Activated naive CD4-positive, alpha-beta T cell treated with anti-CD3 and anti-CD28 coated beads, Interleukin-2, amount 50 U/mL, for 72 hours (primary cell): ENCODE results near the gene CCDC57. TPM values are rescaled to one million over a fixed set of nuclear protein-coding genes. Genes with fewer than 3 reads are reported as not detected.
A peak's percentile ranks its signal among the peaks of the same experiment; 100 is the strongest.

ENCODE experiments used
- ATAC-seq, 2 donors: fragments of 150-1000 bp; cut with Tn5 transposase; 2 replicates each; pipeline ENCODE4 v1.10.0; 2021; ENCODE audit warnings: mild to moderate bottlenecking in 2 of 2, moderate library complexity in 2 of 2
- DNase-seq, 2 donors: peaks; one replicate each; pipeline ENCODE4 v3.0.0; 2021 to 2022; ENCODE audit warnings: low spot score in 2 of 2
- H3K27ac Mint-ChIP-seq, 2 donors: one replicate each; pipeline ENCODE4 v1.8.0; 2022; ENCODE audit warnings: mild to moderate bottlenecking in 2 of 2, mixed read lengths in 2 of 2
- H3K36me3 Mint-ChIP-seq, 2 donors: one replicate each; pipeline ENCODE4 v1.8.0; 2022; ENCODE audit warnings: mixed read lengths in 2 of 2
- H3K9me3 Mint-ChIP-seq, 2 donors: one replicate each; pipeline ENCODE4 v1.8.0; 2022; ENCODE audit warnings: mixed read lengths in 2 of 2
- total RNA-seq, 2 donors: library from RNA; stranded (reverse); gene quantifications; one replicate each; pipeline ENCODE4 v1.2.3, GENCODE V29; 2022

CCDC57 gene
- total RNA-seq, 2 donors from 2014 or later: 34.6 to 51.3 TPM

DNA sequence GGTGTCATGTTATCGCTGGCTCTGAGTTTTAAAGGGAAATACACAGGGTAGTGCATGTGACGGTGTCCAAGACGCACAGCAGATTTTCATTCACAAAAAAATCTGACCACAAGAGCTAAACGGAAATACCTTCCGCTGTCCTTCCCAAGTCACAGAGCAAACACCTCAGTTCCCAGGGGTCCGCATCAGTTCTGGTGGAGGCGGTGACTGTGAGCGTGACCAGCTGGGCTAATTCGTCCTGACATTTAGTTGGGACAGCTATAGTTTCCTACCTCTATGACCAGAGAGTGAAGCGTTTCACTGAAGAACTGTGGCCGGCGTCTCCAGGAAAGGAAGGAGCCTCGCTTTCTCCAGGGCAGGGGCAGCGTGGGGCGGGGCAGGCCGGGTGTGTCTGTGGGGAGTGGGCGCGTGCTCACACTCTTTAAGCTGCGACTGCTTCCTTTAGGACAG lies 104.1 kb downstream of the CCDC57 start:
- Mint-ChIP-seq H3K27ac (peak overlapping the region in 1 of 2 donors; percentile 70), H3K36me3 (peaks cover 0 to 9% of the 10 kb centered on the region in 2 donors), H3K9me3 (no peaks in the 10 kb centered on the region)
- no peak for ATAC-seq
- no peak for DNase-seq

DNA sequence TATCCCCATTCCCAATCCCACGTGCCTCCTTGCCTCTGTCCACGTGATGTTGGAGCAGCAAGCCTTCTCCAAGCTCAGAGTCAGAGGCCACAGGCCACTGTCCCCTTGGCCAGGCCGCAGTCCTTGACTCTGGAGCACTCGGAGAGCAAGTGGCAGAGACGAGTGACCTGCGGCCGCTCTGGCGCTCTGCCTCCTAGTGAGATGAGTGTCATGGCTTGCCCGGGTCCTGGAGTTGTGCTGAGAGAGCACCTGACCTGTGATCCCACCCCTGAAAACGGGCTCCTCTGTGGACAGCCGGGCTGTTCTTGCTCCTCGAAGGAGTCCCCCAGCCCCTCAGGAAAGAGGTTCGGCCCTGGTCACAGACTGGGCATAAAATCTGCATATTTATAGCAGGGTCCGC lies 104.6 kb downstream of the CCDC57 start:
- H3K27ac Mint-ChIP-seq: peak overlapping the region in 1 of 2 donors; percentile 70
- peaks cover 0 to 9% of the 10 kb centered on the region in 2 donors for H3K36me3 Mint-ChIP-seq
- ATAC-seq (no peak), DNase-seq (no peak)
- no peaks in the 10 kb centered on the region for H3K9me3 Mint-ChIP-seq

DNA sequence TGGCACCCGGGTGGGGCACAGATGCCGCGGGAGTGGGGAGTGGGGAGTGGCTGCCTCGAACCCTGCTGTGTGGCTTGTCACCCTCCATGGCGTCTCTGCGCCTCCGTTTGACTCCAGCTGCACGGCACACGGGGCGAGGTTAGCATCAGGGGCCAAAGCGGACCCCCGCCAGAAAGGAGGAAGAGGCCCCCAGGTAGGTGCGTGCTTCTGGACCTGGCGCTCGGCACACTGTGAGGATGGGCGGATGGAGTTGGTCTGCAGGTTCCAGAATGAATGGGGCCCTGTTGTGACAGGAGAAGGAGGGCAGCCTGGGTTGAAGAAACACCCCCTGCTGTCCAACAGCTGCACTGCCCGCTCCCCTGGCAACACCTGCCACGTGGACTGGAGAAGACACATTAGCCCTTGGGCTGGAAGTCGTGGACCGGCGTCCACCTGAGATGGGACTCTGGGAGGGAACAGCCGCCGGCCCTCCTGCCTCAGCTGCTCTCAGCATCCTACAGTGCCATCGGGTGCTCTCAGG lies 105.2 kb downstream of the CCDC57 start:
- H3K27ac Mint-ChIP-seq: peak overlapping the region; percentile 60 to 91
- ATAC-seq (no peak), DNase-seq (no peak)
- H3K36me3 Mint-ChIP-seq: peaks cover 0 to 9% of the 10 kb centered on the region in 2 donors
- H3K9me3 Mint-ChIP-seq: no peaks in the 10 kb centered on the region

DNA sequence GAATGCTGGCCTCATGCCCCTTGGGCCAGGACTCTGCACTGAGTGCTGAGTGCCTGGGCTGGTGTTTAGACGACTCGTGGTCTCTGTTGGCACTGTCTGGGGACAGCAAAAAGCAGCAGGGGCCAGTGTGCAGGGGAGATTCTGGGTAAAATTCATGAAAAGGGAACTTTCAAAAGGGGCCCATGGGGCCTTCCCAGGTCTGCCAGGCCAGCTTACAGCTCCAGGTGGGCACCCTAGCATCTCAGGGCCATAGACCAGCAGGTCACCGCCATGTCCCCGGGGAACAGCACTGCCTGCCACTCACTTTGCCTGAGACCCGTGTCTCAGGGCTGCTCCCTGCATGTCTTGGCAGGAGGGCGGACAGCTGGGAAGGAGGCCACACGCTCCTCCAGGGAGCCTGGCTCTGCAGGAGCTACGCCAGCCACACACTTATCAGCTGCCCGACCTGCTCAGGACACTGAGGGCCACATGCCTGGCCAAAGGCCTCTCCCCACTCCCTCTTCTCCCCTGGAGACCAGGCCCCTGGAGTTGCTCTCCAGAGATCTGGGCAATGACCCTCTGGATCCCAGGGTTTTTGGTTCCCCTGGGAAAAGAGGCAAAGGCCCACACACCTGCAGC lies 105.8 kb downstream of the CCDC57 start:
- DNase-seq: no peak
- Mint-ChIP-seq H3K9me3 (no peaks in the 10 kb centered on the region), H3K36me3 (peaks cover 0 to 9% of the 10 kb centered on the region in 2 donors), H3K27ac (peak overlapping the region; percentile 91 to 95)
- ATAC-seq: peak in 1 of 2 donors; percentile 2

DNA sequence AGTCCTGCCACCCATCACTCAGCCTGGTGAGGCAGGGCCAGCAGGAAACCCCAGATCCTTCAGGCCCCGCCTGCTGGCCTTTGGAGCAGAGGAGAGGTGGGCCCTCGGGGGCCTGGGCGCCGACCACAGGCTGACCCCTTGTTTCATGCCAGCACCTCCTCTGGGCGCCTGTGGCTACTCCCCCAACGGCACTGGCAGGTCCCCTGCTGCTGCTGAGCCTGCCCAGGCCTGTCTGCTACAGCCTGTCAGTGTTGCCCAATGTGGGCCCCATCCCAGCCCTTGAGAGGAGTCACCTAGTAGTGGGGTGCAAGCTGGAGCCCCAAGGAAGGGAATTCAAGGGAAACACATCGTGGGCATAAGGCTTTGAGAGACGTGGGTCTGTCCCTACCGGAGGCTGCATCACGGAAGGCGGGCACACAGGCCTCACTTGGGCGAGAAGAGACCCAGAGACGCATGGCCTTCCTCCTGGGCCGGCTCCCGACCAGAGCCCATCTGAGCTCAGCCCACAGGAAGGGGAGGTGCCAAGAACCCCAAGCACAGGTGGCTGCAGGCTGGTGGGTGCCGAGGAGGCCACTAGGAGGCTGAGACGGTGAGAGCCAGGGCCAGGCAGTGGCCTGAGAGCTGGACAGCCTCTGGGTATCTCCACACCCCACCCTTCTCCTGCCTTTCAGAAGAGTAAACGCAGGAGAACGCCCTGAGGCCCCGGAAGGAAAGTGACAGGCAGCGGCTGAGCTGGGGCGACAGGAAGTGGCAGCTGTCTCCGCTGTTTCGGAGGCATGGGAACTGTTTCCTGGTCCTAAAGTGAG lies 106.6 kb downstream of the CCDC57 start:
- H3K9me3 Mint-ChIP-seq: no peaks in the 10 kb centered on the region
- DNase-seq (peak; percentile 66 to 82), ATAC-seq (peak; percentile 88 to 94)
- peak overlapping the region; percentile 91 to 95 for H3K27ac Mint-ChIP-seq
- H3K36me3 Mint-ChIP-seq: peaks cover 0 to 9% of the 10 kb centered on the region in 2 donors

DNA sequence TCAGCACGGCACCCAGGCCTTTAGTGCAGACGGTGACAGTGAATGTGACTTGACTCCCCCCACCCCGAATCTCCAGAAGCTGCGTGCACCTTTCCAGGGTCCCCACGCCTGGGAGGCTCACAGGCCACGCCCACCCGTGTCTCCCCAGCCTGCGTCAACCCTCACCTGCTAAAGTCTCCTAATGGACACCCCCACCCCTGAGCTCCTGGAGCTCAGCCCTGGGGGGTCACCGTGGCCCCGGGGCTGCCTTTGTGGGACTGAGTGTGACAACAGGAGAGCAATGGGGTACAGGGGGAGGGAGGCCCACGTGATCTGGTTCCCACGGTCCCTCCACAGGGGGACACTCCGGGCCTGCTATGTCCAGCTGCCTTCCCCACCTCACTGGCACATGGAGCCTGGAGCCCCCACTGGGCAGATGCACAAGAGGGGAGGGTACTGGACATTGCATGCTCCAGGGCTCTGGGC lies 107.2 kb downstream of the CCDC57 start:
- no peak for ATAC-seq
- Mint-ChIP-seq H3K9me3 (no peaks in the 10 kb centered on the region), H3K27ac (peak overlapping the region; percentile 91 to 95), H3K36me3 (peaks cover 0 to 9% of the 10 kb centered on the region in 2 donors)
- DNase-seq: no peak

DNA sequence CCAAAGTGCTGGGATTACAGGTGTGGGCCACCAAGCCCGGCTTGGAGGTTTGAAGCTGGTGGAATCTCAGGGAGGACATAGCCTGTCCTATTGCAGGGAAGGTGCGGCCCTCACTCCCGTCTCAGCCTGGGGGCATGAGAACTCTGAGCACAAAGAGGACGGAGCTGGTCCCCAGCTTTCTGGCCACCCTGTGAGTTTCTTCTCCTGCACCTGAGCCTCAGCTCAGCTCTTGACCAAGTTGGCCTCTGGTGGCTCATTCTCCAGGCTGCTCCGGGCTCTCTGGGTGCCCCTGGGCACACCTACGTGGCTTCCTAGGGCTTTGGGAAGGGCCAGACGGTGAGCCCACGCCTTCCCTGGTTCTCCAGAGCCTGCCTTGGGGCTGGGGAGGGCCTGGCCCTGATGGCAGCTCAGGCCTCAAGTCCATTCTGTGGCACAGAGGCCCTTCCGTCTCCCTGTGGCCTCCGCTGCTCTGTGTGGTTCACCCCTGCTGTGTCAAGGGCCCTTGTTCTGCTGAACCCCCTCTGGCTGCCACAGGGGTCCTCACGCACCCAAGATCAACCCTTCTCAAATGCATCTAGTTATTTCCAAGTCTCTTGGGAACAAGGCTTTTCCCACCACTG lies 107.7 kb downstream of the CCDC57 start:
- Mint-ChIP-seq H3K9me3 (no peaks in the 10 kb centered on the region), H3K27ac (peak overlapping the region; percentile 68 to 91), H3K36me3 (peaks cover 0 to 9% of the 10 kb centered on the region in 2 donors)
- no peak for ATAC-seq
- no peak for DNase-seq

DNA sequence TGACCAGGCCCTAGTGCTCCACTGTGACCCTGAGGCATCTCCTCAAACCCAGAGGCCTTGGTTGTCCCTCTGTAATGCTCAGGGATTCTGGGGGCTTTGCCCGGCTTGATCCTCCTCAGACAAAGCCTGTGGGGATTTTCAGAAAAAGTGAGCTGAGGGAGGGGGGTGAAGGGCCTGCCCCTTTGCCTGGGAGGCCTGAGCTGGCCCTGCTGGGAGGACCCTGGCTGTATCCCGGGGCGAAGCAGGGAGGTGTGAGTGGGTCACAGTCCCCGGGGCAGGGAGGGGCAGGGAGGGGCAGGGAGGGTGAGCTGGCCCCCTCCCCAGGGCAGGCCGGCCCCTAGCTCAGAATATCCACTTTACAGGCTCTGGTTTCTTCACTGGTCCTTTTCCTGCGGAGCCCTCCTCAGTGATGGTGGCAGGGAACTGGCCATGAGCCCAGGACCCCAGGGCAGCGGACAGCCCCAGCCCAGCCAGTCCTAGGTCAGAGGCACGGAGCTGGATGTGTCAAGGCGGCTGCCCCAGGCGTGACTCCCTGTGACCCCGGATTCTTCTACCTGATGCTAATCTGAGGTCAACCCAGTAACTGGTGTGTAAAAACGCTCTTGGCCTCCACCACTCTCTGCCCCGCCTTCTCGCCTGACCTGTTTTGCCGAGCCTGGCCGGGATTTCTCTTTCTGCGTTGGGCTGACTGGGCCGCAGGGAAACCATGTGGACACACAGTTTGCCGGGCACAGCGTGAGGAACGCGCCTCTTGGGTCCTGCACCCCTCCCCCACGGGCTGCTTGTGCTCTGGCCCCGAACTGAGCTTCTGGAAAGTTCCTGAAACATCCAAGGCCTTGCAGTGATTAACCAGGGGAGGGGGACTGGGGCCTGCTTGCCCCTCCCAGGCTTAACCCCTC lies 108.8 kb downstream of the CCDC57 start:
- ATAC-seq: no peak
- no peaks in the 10 kb centered on the region for H3K9me3 Mint-ChIP-seq
- H3K36me3 Mint-ChIP-seq: peaks cover 0 to 9% of the 10 kb centered on the region in 2 donors
- peak overlapping the region in 1 of 2 donors; percentile 18 for H3K27ac Mint-ChIP-seq
- DNase-seq: no peak

DNA sequence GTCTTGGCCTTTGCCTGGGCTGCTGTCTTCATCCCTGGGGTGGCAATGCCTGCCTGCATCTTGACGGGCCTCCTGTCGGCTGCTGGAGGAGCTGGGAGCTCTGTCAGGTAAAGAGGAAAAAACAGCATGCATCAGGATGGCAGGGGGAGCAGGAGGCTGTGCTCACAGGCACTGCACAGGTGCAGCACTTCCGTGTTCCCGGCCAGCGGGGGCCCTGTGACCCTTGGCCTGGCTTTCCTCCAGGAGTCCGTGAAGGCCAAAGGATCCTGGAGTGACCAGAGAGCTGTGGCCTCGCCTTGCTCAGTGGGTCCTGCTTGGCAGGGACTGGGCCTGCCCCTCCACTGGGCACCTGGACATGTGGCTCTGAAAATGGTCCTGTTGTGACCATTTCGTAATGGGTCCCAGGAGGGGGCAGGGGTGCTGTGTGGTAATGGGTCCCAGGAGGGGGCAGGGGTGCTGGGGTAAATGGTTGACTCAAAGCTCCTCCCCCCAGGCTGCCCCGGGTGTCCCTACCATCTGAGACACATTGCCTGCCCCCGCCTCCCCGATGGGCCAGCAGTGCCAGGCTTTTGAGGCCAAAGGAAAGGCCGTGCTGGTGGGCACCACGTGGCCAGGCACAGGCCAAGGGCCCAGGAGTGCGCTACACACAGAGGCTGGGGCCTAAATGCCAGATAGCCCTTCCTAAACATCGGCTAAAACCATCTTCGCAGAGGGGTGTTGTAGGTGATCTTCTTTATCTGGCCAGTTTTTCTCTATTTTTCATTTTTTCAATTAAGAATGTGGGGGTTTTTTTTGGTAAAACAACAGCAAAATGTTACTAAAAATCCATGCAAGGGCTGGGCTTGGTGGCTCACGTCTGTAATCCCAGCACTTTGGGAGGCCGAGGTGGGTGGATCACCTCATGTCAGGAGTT lies 110.6 kb downstream of the CCDC57 start:
- no peak for DNase-seq
- Mint-ChIP-seq H3K9me3 (no peaks in the 10 kb centered on the region), H3K27ac (no peak overlapping the region), H3K36me3 (peaks cover 0 to 9% of the 10 kb centered on the region in 2 donors)
- ATAC-seq: no peak

DNA sequence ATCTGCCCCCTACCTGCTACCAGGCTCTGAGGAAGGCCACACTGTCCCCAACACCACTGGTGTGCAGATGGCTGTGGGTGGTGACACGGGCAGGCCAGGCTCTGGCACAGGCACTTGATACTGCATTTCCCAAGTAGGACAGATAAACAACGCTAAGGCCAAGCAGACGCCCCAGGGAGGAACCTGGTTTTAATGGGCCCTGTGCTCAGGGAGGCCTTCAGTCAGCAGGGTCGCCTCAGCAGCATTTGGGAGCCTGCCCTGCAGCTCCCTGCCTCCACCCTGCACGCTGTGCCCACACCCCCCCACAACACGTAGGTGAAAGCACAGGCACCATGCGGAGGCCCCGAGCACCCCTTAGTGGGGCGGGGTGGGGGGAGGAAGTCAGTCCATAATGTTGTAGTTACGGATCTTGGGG lies 111.3 kb downstream of the CCDC57 start:
- H3K9me3 Mint-ChIP-seq: no peaks in the 10 kb centered on the region
- DNase-seq (no peak), ATAC-seq (no peak)
- H3K27ac Mint-ChIP-seq: peak overlapping the region in 1 of 2 donors; percentile 30
- peaks cover 0 to 6% of the 10 kb centered on the region in 2 donors for H3K36me3 Mint-ChIP-seq

DNA sequence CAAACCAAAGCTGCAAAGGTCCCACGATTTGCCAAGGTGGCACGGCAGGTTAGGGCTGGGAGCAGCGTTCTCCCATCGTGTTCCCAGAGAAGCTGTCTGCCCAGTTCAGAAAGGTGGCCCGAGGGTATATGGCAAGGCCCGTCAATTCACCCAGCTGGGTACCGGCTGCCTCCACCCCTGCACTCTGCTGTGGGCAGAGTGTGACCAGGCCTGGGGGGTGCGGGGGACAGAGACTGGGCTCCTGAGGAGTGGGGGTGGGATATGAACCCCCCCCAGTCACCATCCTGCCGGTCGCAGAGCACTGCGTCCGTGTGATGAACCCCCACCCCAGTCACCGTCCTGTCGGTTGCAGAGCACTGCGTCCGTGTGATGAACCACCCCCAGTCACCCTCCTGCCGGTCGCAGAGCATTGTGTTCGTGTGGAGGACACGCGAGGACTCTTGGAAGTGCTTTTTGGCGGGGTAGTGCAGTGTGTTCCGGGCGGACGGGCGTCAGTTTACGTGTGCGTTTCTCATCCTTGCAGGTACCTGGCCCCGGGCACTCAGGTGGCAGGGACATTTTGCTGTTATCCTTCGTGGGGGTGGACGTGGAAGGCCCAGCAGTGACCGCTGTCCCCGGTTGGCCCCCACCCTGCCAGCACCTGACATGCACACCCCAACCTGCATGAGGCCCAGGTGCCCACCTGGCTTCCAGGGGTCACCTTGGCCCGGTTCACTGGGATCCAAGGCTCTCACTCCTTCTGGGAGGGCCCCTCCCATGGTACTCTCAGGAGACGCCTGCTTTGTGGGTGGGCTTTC lies 111.9 kb downstream of the CCDC57 start:
- ATAC-seq: no peak
- peak overlapping the region in 1 of 2 donors; percentile 30 for H3K27ac Mint-ChIP-seq
- no peak for DNase-seq
- peaks cover 0 to 4% of the 10 kb centered on the region in 2 donors for H3K36me3 Mint-ChIP-seq
- no peaks in the 10 kb centered on the region for H3K9me3 Mint-ChIP-seq

DNA sequence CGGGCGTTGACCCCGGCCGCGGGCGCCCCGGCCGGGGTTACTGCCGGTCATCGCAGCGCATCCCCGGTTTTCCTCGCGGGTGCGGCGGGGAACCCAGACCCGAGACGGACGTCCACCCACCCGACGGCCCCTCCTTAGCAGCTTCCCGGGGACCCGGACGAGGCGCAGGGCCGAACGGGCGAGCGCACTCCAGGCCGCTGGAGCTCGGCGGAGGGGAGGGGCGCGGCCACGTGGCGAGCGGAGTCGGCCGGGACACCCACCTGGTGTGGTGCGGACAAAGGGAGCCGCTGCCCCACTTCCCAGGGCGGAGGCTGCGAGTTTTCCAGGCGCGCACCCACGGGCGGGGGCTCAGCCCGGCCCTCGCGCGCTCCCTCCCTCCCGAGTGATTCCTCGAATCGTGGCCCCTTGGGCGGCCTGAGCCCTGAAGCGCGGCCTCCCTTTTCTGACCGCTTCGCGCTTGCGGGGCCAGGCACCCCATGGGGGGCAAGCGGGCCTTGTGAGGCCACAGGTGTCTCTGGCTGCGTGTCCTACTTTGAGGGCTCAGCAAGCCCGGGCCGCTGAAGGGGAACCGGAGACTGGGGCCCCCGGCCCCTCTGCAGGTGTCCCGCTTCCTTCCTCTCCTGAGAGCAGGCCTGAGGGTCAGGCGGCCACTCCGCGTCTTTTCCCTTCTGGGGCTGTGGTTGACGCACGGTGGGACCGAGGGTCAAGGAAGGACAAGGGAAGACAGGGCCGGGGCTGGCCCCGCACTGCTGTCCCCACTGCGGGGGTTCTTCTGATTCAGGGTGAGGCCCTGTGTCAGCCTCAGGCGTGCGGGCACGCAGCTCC lies 113.5 kb downstream of the CCDC57 start:
- Mint-ChIP-seq H3K9me3 (no peaks in the 10 kb centered on the region), H3K36me3 (peaks cover 0 to 4% of the 10 kb centered on the region in 2 donors), H3K27ac (peak overlapping the region; percentile 89 to 93)
- DNase-seq (no peak), ATAC-seq (peak; percentile 1 to 9)

DNA sequence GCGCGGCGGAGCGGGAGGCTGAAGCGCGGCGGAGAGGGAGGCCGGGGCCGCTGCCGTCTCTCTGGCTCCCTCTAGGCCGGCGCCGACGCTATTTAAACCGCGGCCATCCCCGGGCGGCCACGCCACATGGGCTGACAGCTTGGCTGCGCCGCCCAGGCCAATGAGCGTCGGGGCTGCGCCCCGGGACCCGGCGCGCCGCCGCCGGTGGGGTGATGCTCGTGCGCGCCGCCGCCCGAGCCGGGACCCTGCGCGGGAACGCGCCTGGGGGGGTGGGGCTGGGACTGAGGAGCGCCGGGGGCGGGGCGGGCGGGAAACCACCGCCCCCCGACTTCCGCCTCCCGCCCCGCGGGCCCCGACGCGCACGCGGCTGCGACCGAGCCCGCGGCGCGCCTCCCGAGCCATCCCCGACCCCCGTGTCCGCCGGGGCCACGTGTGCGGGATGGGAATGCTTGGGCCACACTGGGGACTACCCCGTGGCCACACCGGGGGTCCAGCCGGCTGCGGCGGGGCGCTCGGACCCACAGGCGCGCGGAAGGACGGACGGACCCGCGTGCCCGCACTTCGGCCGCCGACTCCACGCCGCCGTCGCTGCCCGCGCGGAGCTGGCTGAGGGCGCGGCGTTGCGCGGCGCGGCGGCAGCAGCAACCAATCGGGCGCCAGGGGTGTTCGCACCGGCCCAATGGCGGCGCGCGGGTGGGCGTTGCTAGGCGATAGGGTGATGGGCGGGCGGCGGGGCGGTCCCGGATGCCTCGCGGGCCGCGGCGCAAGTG lies 114.3 kb downstream of the CCDC57 start, which contains the start of gene FASN:
FASN (minus strand) TSS at position 68 of the 770 bp plus-strand sequence. CDS start 1,791 bp downstream, outside the sequence.
- ATAC-seq (peak; percentile 83 to 85), DNase-seq (peak; percentile 95 to 96)
- H3K9me3 Mint-ChIP-seq: no peaks in the 10 kb centered on the region
- peaks cover under 1 to 5% of the 10 kb centered on the region in 2 donors for H3K36me3 Mint-ChIP-seq
- H3K27ac Mint-ChIP-seq: peak within 1 kb of the TSS; percentile 60 to 89
